ENCODE measurements around the gene CCDC184.

Gene CCDC184

DNA sequence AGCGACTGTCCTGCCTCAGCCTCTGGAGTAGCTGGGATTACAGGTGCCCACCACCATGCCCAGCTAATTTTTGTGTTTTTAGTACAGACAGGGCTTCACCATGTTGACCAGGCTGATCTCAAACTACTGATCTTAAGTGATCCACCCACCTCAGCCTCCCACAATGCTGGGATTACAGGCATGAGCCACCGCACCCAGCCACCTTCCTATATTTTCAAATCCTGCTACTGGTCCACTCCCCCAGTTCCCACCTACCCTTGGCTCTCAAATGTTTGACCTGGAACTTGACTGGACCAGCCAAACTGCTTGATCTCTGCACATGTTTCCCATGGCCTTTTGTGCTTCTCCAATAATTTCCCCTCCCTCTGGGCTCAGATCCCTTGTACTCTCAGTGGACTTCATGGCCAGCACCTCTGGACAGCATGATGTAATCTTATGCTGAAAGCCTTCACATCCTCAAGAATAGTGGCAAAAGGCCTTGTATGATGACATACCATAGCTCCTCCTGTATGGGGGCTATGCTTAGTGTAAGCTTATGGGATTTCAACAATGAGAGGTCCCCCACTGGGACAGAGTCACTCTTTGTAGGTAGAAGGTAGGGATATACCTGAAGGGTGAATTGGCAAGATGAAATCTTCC is 2.5 kb upstream of the CCDC184 start:
- Histone ChIP-seq H3K27me3 (ENCODE audit: control insufficient read depth, insufficient read depth, low read length) (peaks cover 57% of the 10 kb centered on the region), H3K9me3 (ENCODE audit: control insufficient read depth, low read depth, low read length) (no peaks in the 10 kb centered on the region), H3K9ac (ENCODE audit: low read length) (no peak overlapping the region), H3K4me1 (ENCODE audit: control insufficient read depth, low read depth, low read length) (peaks cover 20% of the 10 kb centered on the region), H3K36me3 (ENCODE audit: control insufficient read depth, low read depth, low read length) (no peaks in the 10 kb centered on the region), H3K27ac (ENCODE audit: low read length) (no peak overlapping the region), H3K4me3 (ENCODE audit: low read length) (no peak overlapping the region)

DNA sequence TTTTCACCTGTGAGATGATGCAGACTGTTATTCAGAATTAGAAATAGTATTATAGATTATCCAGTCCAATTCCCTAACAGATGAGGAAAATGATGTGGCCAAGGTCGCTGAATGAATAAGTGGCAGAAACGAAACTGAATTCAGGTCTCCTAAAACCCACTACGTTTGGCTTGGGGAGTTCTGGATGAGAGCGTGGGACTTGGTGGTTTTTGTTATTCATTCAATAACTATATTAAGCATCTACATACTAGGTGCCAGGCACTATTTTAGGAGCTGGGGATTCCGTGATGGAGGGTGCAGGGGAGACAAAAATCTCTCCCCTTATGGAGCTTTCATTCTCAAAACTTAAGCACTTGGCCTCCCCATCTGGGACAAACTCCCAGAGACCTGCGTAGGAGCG is 813 bp upstream of the CCDC184 start:
- Histone ChIP-seq H3K4me3 (ENCODE audit: low read length) (peak overlapping the region; percentile 73), H3K9me3 (ENCODE audit: control insufficient read depth, low read depth, low read length) (no peaks in the 10 kb centered on the region), H3K36me3 (ENCODE audit: control insufficient read depth, low read depth, low read length) (no peaks in the 10 kb centered on the region), H3K4me1 (ENCODE audit: control insufficient read depth, low read depth, low read length) (peaks cover 15% of the 10 kb centered on the region), H3K27me3 (ENCODE audit: control insufficient read depth, insufficient read depth, low read length) (peaks cover 64% of the 10 kb centered on the region), H3K27ac (ENCODE audit: low read length) (no peak overlapping the region), H3K9ac (ENCODE audit: low read length) (no peak overlapping the region)

GRCh38 chr12:48183876-48184548 is 568 bp downstream of the CCDC184 start:
- Histone ChIP-seq H3K27me3 (ENCODE audit: control insufficient read depth, insufficient read depth, low read length) (peaks cover 64% of the 10 kb centered on the region), H3K27ac (ENCODE audit: low read length) (no peak overlapping the region), H3K9me3 (ENCODE audit: control insufficient read depth, low read depth, low read length) (no peaks in the 10 kb centered on the region)

GRCh38 chr12:48184549-48184922 is 1.1 kb downstream of the CCDC184 start:
- Histone ChIP-seq H3K27me3 (ENCODE audit: control insufficient read depth, insufficient read depth, low read length) (peaks cover 60% of the 10 kb centered on the region), H3K9me3 (ENCODE audit: control insufficient read depth, low read depth, low read length) (no peaks in the 10 kb centered on the region), H3K9ac (ENCODE audit: low read length) (no peak overlapping the region), H3K4me3 (ENCODE audit: low read length) (peak overlapping the region; percentile 73), H3K4me1 (ENCODE audit: control insufficient read depth, low read depth, low read length) (peaks cover 15% of the 10 kb centered on the region), H3K27ac (ENCODE audit: low read length) (no peak overlapping the region), H3K36me3 (ENCODE audit: control insufficient read depth, low read depth, low read length) (no peaks in the 10 kb centered on the region)

More at GRCh38 chr12:48183876-48184548, 568 bp downstream of the CCDC184 start:
- no peak overlapping the region for H3K9ac ChIP-seq (ENCODE audit: low read length)
- H3K4me1 ChIP-seq (ENCODE audit: control insufficient read depth, low read depth, low read length), result peaks cover 15% of the 10 kb centered on the region
- no peaks in the 10 kb centered on the region for H3K36me3 ChIP-seq (ENCODE audit: control insufficient read depth, low read depth, low read length)
- H3K4me3 ChIP-seq (ENCODE audit: low read length), result peak overlapping the region; percentile 73

DNA sequence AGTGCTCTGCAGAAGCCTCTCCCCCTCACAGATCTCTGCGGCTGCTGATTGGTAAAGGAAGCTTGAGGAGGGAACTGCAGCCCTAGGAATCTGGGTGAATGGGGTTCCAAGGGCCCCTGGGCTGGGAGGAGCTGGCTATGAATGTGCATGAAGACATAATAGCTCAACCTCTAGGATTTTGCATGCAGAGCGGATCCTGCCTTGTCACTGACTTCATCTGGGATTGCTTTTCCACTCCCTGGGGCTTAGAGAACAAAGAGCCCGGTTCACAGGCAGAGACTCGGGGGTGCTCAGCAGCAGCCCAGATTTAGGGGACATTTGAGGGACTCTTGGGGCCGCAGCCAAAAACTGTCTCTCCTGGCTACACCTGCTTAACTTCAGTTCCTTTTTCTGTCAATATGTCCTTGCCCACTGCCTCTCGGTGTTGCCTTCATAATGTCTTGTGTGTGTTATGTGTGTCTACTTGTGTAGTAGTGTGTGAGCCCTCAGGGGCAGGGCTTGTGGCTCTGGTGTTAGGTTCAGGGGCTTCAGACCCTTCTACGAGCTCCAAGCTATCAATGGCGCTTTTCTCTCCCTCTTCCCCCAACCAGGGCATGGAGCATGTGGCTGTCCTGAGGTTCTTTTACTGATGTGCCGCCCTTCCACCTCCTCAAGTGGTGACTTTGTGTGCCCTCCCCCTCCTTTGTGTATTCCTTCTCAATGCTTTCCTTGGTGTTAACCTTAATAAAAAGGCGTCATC is 1.9 kb downstream of the CCDC184 start:
- H3K9ac ChIP-seq (ENCODE audit: low read length), result no peak overlapping the region
- H3K4me3 ChIP-seq (ENCODE audit: low read length), result peak overlapping the region; percentile 73
- H3K27me3 ChIP-seq (ENCODE audit: control insufficient read depth, insufficient read depth, low read length), result peaks cover 60% of the 10 kb centered on the region
- H3K27ac ChIP-seq (ENCODE audit: low read length), result no peak overlapping the region
- peaks cover 15% of the 10 kb centered on the region for H3K4me1 ChIP-seq (ENCODE audit: control insufficient read depth, low read depth, low read length)
- H3K9me3 ChIP-seq (ENCODE audit: control insufficient read depth, low read depth, low read length), result no peaks in the 10 kb centered on the region
- H3K36me3 ChIP-seq (ENCODE audit: control insufficient read depth, low read depth, low read length), result no peaks in the 10 kb centered on the region

DNA sequence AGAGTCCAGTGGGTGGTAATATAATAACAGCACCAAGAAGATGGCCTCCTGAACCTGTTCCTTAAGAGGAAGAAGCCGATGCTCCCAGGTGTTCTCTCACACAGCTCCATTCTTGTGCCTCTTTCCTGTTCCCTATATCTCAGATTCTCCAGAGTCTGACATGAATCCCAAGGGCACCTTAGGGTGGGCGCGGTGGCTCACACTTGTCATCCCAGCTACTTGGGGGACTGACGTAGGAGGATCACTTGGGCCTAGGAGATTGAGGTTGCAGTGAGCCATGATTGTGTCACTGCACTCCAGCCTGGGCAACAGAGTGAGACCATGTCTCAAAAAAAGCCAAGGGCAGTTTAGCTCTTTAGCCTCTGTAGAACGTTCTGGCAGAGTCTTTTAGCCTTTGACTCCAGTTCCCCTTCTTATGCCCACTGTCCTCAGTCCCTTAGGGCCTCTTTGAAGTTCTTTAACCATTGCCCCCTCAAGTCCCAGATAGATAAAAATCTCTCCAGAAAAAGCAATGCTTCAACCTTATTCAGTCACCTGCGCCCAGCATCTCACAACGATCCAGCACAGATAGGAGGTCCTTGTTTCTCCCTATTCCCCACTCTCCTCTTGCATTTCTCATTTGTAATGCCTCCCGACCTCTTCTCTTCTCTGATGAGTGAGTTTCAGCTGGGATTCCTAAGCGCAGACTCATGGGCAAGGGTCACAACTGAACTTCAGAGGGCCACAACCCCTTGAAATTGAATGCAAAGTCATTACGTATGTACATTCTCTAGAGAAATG is 4.7 kb downstream of the CCDC184 start:
- H3K36me3 ChIP-seq (ENCODE audit: control insufficient read depth, low read depth, low read length), result no peaks in the 10 kb centered on the region
- no peak overlapping the region for H3K27ac ChIP-seq (ENCODE audit: low read length)

GRCh38 chr12:48189331-48190125 is 6.1 kb downstream of the CCDC184 start:
- no peak overlapping the region for H3K27ac ChIP-seq (ENCODE audit: low read length)
- no peaks in the 10 kb centered on the region for H3K9me3 ChIP-seq (ENCODE audit: control insufficient read depth, low read depth, low read length)
- H3K36me3 ChIP-seq (ENCODE audit: control insufficient read depth, low read depth, low read length), result no peaks in the 10 kb centered on the region
- H3K4me3 ChIP-seq (ENCODE audit: low read length), result no peak overlapping the region
- H3K27me3 ChIP-seq (ENCODE audit: control insufficient read depth, insufficient read depth, low read length), result peaks cover 34% of the 10 kb centered on the region
- no peak overlapping the region for H3K9ac ChIP-seq (ENCODE audit: low read length)
- H3K4me1 ChIP-seq (ENCODE audit: control insufficient read depth, low read depth, low read length), result peaks cover 10% of the 10 kb centered on the region

More for the DNA sequence above, 4.7 kb downstream of the CCDC184 start:
- Histone ChIP-seq H3K27me3 (ENCODE audit: control insufficient read depth, insufficient read depth, low read length) (peaks cover 40% of the 10 kb centered on the region), H3K9me3 (ENCODE audit: control insufficient read depth, low read depth, low read length) (no peaks in the 10 kb centered on the region), H3K4me1 (ENCODE audit: control insufficient read depth, low read depth, low read length) (peaks cover 10% of the 10 kb centered on the region), H3K9ac (ENCODE audit: low read length) (no peak overlapping the region), H3K4me3 (ENCODE audit: low read length) (no peak overlapping the region)

- Histone ChIP-seq H3K9me3 (ENCODE audit: control insufficient read depth, low read depth, low read length) (no peaks in the 10 kb centered on the region), H3K9ac (ENCODE audit: low read length) (no peak overlapping the region), H3K4me1 (ENCODE audit: control insufficient read depth, low read depth, low read length) (peaks cover under 1% of the 10 kb centered on the region), H3K27ac (ENCODE audit: low read length) (no peak overlapping the region), H3K36me3 (ENCODE audit: control insufficient read depth, low read depth, low read length) (no peaks in the 10 kb centered on the region), H3K27me3 (ENCODE audit: control insufficient read depth, insufficient read depth, low read length) (peaks cover 28% of the 10 kb centered on the region), H3K4me3 (ENCODE audit: low read length) (no peak overlapping the region)
These were observed 7.7 kb downstream of the CCDC184 start for GRCh38 chr12:48191096-48191495.

- no peak overlapping the region for H3K9ac ChIP-seq (ENCODE audit: low read length)
- H3K36me3 ChIP-seq (ENCODE audit: control insufficient read depth, low read depth, low read length), result no peaks in the 10 kb centered on the region
- no peaks in the 10 kb centered on the region for H3K9me3 ChIP-seq (ENCODE audit: control insufficient read depth, low read depth, low read length)
- no peak overlapping the region for H3K27ac ChIP-seq (ENCODE audit: low read length)
- no peak overlapping the region for H3K4me3 ChIP-seq (ENCODE audit: low read length)
- peaks cover 22% of the 10 kb centered on the region for H3K27me3 ChIP-seq (ENCODE audit: control insufficient read depth, insufficient read depth, low read length)
- peaks cover 3% of the 10 kb centered on the region for H3K4me1 ChIP-seq (ENCODE audit: control insufficient read depth, low read depth, low read length)
These were observed 9.4 kb downstream of the CCDC184 start for GRCh38 chr12:48192861-48193260.

DNA sequence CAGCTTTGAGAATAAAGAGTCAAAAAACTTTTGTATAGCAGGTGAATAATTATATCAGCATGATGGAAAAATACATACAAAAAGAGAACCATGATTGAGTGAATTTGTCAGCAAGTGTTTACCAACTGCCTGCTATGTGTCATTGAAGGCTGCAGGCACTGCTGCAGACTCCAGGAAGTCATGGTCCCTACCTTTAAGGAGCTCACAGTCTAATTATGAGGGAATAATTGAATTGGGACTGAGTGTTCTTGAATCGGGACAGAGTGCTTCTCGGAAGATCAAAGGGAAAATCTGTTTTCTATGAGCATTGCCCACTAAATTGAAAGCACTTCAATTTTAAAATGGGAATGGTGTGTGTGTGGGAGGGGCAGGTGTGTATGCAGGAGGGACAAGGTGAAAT is 10.2 kb downstream of the CCDC184 start:
- peaks cover 3% of the 10 kb centered on the region for H3K4me1 ChIP-seq (ENCODE audit: control insufficient read depth, low read depth, low read length)
- no peaks in the 10 kb centered on the region for H3K36me3 ChIP-seq (ENCODE audit: control insufficient read depth, low read depth, low read length)
- H3K9me3 ChIP-seq (ENCODE audit: control insufficient read depth, low read depth, low read length), result no peaks in the 10 kb centered on the region
- H3K27me3 ChIP-seq (ENCODE audit: control insufficient read depth, insufficient read depth, low read length), result peaks cover 22% of the 10 kb centered on the region
- no peak overlapping the region for H3K9ac ChIP-seq (ENCODE audit: low read length)
- H3K27ac ChIP-seq (ENCODE audit: low read length), result no peak overlapping the region
- H3K4me3 ChIP-seq (ENCODE audit: low read length), result no peak overlapping the region

Measured in iPS-18a (cell line).